GM21786 (cell line): Measurements from ENCODE around the gene FERMT3.
A peak's percentile ranks its signal among the peaks of the same experiment; 100 is the strongest.

Experiments
- ATAC-seq: cut with Tn5 transposase; IDR thresholded peaks from one replicate; pipeline ENCODE4 v1.9.1; 2021; ENCODE audit not compliant: unreplicated experiment

FERMT3 gene

DNA sequence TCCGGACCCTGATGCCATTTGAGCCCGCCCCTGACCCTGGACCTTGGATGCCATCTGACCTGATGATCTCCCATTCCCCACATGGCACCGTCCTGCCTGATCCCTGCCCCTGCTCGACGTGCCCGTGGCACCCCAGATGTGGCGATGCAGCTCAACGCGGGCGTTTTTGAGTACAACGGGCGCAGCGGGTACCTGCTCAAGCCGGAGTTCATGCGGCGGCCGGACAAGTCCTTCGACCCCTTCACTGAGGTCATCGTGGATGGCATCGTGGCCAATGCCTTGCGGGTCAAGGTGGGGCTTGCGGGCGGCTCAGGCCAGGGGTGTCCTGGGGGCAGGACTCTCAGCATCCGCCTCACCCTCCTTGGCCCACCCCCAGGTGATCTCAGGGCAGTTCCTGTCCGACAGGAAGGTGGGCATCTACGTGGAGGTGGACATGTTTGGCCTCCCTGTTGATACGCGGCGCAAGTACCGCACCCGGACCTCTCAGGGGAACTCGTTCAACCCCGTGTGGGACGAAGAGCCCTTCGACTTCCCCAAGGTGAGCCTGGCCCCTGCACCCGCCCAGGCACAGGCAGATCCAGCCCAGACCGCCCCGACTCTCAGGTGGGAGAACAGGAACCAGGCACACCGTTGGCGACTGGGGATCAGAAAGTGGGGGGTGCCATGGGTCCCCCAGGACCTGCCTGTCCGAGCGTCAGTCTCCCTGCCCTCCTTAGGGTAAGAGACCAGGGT lies 55.9 kb downstream of the FERMT3 start:
- ATAC-seq, result no peak

DNA sequence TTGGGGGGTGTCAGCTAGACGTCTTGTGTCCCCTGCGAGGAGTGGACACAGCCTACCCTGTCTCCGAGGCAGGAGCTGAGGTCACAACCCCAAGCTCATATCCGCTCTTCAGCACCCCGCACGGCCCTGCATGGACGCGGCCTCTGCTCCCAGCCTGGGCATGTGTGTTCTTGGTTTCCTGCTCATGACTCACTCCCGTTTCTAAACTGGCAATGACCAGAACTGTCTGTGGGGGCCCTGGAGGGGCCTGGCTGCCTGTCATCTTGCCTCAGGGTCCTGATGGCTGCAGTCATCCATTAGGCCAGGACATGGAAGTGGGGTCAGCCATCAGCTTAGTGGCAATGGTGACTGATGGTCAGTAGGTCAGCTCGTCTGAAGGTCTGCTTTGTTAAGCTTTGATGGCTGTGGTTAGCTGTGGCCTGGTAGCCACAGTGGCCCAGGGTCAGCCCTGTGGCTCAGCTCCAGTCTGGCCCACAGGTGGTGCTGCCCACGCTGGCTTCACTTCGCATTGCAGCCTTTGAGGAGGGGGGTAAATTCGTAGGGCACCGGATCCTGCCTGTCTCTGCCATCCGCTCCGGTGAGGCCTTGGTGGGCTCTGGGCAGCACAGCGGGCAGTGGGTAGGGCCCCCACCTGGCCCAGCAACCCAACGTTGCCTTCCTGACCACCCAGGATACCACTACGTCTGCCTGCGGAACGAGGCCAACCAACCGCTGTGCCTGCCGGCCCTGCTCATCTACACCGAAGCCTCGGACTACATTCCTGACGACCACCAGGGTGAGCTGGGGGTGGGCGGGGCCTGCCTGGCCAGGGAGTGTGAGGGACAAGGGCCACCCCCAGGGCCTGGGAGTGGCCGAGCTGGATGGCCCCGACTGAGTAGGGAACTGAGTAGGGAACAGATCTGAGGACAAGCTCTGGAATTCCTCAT lies 56.8 kb downstream of the FERMT3 start:
- ATAC-seq, result no peak

DNA sequence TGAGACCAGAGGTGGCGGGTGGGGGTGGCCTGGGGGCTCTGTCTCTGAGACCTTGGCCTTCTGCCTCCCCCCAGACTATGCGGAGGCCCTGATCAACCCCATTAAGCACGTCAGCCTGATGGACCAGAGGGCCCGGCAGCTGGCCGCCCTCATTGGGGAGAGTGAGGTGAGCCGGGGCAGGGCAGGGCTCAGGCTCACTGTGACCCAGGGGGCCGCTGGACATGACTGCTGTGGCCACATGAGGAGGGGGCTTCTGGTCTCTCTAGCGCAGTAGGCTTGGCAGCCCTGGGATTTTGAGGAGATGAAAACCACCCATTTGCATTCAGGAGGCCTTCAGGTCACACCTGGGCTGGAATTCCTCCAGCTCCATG lies 57.4 kb downstream of the FERMT3 start:
- ATAC-seq, result no peak

DNA sequence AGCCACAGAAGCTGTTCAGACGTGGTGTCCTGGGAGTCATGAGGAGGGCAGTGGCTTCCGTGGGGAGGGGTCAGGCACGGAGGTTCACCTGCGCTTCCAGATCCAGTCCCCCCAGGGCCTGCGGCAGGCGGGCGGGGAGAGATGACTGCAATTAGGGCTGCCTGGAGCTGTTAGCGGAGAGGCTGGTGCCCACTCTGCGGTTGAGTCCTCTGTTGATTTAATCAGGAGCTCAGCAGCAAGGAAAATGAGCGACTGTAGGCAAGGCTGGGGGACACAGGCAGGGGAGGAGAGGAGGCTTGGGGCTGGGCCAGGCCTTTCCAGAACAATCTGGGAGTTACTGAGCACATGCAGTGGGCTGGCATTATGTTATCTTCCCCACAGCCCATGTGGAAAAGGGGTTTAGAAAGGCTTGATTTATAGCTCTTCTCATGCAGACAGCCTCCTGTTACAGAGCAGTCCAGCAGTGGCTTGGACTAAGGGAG lies 57.9 kb downstream of the FERMT3 start:
- ATAC-seq, result no peak

DNA sequence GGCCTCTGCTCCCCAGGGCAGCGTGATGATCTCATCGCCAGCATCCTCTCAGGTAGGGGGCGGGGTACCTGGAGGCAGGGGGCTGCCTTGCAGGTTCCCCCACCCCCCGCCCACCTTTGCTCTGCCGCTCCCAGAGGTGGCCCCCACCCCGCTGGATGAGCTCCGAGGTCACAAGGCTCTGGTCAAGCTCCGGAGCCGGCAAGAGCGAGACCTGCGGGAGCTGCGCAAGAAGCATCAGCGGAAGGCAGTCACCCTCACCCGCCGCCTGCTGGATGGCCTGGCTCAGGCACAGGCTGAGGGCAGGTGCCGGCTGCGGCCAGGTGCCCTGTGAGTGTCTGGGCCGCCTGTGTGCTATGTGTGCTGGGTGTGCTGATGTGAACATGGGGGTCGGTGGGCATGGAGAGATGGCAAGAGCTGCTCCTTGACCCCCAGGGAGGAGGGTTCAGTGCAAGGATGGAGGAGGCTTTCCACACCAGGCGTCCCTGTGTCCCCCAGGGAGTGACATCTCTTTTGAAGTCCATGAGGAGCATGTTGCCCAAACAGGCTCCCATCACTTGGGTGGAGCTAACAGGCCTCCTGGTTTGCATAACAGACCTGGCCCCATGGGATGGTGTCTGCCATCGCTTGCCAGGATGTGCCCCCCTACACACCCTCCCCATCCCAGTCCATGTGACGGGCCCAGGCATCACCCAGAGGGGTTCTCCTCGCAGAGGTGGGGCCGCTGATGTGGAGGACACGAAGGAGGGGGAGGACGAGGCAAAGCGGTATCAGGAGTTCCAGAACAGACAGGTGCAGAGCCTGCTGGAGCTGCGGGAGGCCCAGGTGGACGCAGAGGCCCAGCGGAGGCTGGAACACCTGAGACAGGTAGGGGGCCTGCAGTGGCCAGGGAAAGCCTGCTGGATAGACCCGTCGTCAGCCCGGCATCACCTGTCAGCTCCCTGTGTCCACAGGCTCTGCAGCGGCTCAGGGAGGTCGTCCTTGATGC lies 58.9 kb downstream of the FERMT3 start:
- no peak for ATAC-seq

DNA sequence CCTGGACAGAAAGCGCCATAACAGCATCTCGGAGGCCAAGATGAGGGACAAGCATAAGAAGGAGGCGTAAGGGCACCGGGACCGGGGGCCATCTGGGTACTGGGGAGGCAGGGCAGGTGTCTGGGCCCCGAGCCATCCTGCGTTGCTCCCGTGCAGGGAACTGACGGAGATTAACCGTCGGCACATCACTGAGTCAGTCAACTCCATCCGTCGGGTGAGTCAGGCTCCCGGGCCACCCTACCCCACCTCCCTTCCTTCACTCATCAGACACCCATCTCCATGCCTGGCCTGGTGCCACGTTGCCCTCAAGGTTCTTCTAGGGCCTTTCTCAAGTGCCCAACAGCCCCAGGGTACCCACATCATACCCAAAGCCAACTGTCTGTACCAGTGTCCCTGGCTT lies 59.8 kb downstream of the FERMT3 start:
- no peak for ATAC-seq

DNA sequence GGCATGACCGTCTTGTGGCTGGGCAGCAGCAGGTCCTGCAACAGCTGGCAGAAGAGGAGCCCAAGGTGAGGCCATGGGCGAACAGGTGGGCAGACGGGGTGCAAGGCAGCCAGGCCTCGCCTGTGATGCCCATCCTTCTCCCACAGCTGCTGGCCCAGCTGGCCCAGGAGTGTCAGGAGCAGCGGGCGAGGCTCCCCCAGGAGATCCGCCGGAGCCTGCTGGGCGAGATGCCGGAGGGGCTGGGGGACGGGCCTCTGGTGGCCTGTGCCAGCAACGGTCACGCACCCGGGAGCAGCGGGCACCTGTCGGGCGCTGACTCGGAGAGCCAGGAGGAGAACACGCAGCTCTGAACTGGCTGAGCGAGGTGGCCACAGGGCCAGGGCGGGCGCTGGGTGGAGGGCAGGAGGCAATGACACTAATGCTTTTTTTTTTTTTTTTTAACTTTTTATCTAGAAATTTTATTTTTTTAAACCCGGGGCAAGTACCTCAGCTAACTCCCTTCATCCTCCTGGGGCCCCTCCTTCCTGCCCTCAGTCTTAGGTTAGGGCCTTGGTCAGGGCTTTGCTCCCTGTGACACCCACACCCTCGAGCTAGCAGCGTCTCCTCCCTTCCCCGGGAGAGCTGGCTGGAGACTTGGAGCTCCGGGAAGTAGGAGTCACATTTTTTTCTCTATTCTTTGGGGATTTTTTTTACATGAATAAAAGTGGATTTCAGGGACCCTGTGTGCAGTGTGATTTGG lies 60.9 kb downstream of the FERMT3 start:
- ATAC-seq, result no peak

DNA sequence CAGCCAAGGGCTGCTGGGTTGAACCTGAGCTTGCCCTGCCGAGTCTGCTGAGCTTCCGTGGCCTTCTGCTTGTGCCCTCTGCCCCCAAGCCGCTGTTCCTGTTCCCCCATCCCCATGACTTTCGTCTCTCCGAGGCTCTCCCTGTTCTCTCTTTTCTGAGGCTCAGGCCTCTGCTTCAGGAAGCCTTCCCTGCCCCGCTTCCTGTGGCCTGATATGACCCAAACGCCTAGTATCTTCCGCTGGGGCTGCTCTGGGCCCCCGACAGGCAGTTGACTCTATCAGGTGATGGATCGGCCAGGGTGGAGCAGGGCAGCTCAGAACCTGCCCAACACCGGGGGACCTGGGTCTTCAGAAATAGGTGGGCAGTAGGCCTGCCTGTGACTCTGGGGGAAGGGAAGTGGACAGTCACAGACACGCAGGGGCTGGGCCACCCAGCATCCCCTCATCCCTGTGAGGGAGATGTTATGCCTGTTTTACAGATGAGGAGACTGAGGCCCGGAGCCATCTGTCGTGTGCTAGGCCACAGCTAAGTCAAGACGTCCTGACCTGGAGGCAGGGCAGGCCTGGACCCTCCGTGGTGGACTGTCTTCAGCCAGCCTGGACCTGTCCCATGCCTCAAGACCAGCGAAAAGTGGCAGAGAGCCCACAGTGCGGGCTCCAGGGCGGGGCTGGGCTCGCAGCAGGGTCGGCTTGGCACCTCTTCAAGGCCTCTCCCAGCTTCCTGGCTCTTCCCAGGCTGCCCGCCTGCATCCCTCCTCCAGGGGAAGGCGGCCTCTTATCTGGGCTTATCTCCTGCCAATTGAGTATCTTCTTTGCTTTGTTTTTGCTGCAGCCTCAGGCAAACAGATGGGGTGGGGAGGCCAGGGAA lies 61.7 kb downstream of the FERMT3 start:
- ATAC-seq, result no peak

DNA sequence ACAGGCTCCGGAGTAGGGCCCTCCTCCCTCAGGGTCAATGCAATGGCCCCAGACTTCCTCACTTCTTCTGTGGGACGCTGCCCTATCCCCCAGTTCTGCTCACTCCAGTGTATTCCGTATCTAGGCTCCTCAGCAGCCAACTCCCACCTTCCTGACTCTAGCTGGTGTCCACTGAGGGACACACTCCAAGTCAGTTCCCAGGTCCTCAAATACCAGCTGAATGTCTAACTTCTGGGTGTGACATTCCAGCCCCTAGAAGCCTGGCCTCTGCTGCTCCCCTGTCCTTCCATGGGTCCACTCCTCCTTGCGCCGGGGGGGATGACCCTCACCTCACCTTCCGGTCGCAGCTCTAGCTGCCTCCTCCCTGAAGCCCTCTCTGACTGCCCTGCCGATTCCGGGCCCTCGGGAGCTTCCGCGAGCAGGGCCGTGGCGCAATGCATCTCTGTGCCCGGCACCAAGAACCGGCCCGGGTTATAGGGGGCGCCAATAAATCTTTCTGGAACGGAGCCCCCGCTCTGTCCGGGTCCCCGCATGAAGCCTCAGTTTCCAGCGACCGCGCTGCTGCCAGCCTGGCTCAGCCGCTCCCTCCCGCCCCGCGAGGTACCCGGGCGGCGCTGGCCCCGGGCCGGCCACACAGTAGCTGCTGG lies 62.5 kb downstream of the FERMT3 start:
- ATAC-seq, result peak; percentile 19

DNA sequence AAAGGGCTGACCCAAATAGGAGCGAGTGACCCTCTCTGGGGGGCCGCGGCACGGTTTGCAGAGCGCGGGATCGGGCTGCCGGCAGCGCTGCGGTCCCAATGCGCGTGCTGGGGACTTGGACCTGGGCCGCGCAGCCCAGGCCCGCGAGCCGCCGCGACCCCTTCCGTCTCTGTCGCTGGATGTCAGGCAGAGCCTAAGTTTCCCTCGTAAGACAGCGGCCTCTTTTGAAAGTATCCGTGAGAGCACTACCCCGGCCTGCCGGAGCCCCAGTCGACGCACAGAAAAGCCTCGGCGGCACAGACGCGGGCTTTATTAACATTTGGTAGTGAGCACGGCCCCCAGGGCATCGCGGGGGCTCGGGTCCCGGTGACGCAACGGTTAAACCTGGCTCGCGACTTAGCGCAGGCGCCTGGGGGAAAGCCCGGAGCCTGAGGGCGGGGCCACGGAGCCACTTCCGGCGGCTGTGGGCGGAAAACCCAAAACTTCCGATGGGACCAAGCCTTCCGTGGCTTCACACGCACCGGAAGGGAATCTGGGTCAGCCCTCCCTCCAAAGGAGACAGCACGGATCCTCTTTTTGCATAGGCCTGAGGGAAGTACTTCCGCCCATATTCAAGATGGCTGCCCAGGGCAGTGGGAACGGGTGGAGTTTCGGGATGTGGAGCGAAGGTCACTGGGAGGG lies 63.2 kb downstream of the FERMT3 start:
- ATAC-seq, result peak; percentile 69
